G401 (cell line): ENCODE results near the gene OCRL. TPM values are rescaled to one million over a fixed set of nuclear protein-coding genes. Genes with fewer than 3 reads are reported as not detected.

Source experiments
- DNase-seq: peaks from one replicate; pipeline ENCODE4 v3.0.0-alpha.2; 2015; ENCODE audit warnings: low spot score
- in situ Hi-C: cut with HindIII; loops from 2 replicates; pipeline ENCODE4 v1.10.0; 2016; ENCODE audit warnings: low sequenced_read_pairs, mixed read lengths
- total RNA-seq: library from RNA; depleted of rRNA; stranded (reverse); fragments of >200 nt; shearing (Covaris generic); gene quantifications from 2 replicates; pipeline ENCODE4 v1.2.3, GENCODE V29; 2014; rRNA removed

Gene OCRL
- 24.2 and 35.0 TPM in 2 replicates for total RNA-seq

DNA sequence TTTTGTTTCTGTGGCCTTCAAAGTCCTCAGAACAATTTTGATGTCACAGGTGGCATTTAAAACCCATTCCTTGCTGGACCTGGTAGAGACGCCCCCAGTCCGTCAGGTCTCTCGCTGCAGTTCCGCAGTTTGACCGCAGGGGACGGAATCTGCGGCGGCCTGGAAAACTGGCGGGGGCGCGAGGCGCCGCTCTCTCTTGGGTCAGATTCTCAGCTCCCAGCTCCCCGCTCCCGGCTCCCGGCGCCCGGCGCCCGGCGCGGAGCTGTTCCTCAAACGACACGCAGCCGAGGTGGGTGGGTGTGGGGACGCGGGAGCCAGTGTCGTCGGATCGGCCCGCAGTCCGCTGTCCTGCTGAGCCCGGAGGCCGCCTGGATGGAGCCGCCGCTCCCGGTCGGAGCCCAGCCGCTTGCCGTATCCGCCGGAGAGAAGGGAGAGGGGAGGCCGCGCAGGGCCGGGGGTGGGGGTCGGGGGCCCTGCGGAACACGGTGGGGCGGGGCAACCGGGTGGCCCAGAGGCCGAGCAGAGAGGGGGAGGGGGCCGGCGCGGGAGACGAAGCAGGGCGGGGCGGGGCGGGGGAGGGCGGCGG is at the start of gene OCRL:
TSS of gene OCRL (plus strand) at position 192 of the 586 bp plus-strand sequence. CDS start at position 373, 181 bp downstream.
- DNase-seq, result peak; percentile 70
- in situ Hi-C loops, result no loop called here

DNA sequence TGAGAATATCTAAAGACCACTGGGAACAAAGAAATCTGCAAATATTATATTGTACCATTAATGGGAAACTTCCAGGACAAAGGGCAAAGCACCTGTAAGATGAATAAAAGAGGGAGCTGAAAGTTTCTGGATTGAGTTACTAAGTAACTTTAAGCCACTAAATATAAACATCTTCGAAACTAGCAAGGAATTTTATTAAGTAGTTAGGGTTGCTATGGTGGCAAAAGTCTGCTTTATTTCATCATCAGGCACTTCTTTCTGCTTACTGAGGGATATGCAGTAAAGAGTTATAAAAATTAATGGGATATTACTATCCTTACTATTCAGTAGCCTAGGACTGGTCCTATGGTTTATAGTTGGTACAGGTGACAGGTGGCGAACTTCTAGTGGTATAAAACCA is 49.7 kb upstream of the OCRL start:
- in situ Hi-C loops, result no loop called here

DNA sequence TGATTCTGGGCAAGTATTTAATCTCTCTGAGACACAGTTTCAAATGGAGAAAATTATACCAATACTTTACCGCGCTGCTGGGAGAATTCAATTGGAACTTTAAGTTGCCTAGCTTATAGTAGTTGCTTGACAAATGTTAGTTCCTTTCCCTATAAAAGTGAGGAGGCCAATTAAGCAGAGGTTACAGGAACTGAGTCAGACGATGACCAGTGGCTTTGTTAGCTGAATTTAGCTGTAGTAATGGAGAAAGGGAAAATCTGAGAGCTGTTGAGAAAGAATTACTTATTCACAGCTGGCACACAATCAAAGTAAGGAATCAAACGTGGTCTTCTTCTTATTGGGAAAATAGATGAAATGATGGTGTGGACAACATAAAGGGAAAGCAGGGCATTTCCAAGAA is 46.4 kb upstream of the OCRL start:
- no peak for DNase-seq
- in situ Hi-C loops, result no loop called here

More for the DNA sequence above, 49.7 kb upstream of the OCRL start:
- DNase-seq, result no peak

DNA sequence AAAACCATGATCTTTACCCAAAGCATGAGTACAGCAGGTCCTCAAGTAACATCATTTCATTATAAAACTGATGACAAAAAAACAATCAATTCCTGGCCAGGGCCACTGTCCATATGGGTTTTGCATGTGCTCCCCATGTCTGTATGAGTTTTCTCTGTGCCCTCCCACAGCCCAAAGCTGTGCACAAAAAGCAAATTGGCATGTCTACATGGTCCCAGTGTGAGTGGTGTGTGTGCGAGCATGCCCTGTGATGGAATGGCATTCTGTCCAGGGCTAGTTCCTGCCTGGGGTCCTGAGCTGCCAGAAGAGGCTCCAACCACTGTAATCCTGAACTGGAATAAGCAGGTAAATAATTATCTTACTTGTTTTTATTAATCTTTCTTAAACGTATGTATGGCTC is 45.2 kb upstream of the OCRL start:
- no peak for DNase-seq
- in situ Hi-C loops, result no loop called here

DNA sequence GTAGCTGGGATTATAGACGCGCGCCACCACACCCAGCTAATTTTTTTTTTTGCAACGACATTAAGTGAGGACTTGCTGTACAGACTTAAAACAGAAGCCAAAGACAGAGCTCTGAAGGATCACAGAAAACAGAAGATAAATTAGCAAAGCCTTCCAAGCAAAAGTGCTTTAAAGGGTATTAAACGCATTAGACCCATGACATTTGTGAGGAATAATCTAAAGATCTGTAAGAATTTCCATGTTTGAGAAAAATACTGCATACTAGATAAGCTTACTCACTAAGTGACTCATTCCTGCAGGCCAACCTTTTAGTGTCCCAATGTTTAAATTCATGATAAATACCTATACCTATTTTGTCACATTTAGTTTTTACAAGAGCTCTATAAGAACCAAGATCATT is 44.2 kb upstream of the OCRL start:
- no peak for DNase-seq
- in situ Hi-C loops, result no loop called here

DNA sequence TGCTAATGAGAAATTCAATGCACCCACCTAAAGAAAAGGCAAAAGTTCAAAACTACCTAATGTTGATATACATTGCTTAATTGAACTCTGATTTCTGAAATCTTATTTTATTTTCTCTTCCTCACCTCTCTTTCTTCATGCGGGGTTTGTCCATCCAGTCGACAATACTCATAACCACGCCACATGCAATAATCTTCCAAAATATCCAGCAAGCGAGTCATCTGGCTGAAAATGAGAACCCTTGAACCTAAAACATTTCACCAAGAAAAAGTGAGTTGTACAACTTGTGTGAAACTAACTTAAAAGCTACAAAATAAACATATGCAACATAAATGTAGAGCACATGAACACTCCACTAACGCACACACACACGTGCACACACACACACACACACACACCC is 43.4 kb upstream of the OCRL start:
- DNase-seq, result no peak
- in situ Hi-C loops, result no loop called here

DNA sequence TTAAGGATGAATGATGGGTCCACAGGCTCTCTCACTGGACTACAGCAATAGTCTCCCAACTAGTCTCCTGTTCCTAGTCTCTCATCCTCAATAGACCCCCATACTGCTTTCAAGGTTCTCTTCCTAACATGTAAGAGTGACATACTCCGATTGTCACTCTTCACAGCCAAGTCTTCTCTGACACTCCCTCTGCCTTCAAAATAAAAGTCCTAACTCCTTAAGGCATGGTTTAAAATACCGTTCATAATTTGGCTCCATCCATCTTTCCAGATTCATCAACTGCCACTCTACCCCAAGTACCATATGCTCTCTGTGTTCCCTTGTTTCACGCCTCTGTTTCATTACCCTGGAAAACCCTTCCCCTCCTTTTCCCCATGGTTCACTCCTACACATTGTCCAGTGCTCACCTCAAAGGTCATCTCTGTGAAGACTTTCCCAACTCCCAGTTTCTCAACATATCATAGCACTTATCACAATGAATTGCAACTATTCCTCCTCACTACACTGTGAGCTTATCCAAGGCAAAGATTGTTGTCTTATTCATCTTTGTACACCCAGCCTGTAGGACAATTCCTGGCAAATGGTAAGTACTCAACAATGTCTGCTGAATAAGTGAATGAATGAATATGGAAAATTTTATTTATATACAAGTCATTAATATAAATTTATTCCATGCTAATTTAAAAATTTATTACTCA is 42.8 kb upstream of the OCRL start:
- in situ Hi-C loops, result no loop called here
- DNase-seq, result no peak

DNA sequence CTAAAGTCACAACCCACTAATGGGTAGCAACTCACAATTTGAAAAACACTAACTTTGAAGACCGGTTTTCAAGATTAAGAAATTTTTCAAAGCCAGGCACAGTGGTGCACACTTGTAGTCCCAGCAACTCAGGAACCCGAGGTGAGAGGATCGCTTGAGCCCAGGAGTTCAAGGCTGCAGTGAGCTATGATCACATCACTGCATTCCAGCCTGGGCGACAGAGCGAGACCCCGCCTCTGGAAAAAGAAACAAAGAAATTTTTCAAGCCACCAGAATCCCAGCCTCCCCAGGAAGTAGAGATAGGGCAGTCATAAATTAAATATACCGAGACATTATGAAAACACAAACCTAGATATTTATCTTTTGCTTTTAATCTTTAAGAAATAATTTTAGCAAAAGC is 29.7 kb upstream of the OCRL start:
- no peak for DNase-seq
- in situ Hi-C loops, result no loop called here

DNA sequence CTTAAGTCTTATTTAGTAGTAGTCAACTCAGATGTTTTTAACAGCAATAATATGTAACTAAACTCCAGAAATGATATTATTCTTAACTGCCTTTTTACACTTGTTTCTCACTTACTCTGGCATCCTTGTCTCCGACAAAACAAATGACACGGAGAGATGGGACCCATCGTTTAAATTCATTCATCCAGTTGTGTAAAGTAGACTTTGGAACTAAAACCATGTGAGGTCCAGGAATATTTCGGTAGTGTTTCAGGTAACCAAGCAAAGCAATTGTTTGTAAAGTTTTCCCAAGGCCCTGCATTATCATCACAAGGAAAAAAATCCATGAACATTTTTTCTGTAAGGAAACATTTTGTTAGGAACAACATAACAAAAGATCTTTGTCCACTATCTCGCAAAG is 28.4 kb upstream of the OCRL start:
- no peak for DNase-seq
- in situ Hi-C loops, result no loop called here

DNA sequence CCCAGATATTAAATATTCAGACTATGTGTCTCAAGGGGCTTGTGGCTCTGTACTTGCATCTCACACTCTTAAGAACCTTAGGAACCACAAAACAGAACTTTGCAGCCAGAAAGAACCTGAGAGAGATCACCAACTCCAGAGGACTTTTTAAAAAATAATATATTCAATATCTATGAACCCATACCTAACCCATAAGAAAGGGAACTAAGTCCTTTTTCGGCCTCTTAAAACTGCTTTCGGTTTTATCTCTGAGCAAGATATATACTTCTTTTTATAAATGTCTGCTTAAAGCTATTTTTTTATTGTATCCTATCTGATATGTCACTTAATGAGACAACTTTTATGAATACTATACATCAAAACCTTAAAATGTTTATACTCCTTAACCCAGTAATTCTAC is 27.6 kb upstream of the OCRL start:
- no peak for DNase-seq
- in situ Hi-C loops, result no loop called here

DNA sequence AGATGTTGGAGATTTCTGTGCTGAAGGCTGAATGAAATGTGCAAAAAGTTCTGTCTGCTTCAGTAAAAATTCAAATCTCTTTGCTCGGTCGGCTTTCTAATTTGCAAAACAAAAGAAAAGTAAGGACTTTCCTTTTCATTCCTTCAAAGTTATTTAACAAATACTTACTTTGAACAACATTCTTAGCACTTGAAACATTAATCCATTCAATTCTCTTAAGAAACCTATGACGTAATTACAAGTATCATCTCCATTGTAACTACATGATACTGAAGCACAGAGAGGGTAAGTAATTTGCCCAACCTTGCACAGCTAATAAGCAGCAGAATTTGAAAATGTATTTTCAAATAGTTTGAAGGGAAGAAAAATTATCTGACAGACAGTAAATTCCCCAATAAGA is 23.7 kb upstream of the OCRL start:
- DNase-seq, result no peak
- in situ Hi-C loops, result no loop called here

DNA sequence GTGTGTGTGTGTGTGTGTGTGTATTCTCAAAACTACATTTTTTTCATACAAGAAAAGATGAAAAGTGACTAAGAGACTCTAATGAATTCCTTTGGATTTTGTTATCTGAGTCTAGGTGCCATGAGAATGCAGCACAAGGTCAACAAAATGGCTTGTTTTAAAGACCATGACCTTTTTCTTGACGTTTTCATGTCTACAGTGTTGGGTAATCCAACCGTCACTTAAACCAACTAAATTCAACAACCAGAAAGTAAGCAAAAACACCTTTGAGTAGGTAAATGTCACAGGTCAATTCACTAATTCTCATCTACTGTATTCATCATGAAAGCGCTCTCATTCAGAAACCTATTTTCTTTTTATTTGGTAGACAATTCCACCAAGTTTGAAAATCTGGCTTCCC is 19.9 kb upstream of the OCRL start:
- in situ Hi-C loops, result no loop called here

DNA sequence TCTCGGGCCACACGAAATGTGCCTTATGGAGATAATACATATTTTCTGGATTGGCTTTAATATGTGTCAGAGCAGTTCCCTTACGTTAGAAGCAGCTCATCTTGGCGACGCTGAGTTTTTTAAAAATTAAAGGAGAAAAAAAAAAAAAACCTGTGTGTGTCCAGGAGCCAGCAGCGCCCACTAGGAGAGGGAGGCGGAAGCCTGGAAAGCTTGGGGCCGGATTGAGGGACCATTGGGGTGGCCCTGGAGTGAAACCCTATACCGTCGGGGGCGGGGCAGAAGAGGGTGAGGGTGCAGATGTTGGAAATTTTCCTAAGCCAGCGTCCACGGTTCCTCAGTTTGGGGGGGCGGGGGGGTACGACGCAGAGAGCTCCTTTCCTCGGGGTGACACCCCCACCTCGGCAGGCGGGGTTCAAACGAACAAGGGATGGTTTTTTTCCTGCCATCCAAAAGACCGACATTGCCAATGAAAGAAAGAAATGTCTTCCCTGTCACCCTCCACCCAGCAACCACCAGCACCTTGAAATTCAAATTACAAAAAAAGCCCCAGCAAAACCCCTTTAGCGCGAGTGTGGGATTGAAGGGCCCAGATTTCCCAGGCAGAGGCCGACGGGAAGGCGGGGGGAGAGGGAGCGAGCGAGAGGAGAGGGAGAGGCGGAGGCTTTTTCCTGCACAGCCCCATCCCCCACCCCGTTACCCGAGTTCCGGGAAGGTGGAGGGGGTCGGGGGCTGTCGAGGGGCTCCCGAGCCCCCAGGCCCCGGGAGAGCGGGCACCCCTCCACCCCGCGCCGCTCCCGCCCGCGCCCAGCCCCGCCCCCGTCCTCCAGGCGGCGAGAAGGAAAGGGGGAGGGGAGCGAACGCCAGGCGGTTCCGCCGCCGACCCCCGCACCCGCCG is 17.6 kb upstream of the OCRL start:
- in situ Hi-C loops, result no loop called here
- peak; percentile 59 for DNase-seq

More for the DNA sequence above, 19.9 kb upstream of the OCRL start:
- no peak for DNase-seq

DNA sequence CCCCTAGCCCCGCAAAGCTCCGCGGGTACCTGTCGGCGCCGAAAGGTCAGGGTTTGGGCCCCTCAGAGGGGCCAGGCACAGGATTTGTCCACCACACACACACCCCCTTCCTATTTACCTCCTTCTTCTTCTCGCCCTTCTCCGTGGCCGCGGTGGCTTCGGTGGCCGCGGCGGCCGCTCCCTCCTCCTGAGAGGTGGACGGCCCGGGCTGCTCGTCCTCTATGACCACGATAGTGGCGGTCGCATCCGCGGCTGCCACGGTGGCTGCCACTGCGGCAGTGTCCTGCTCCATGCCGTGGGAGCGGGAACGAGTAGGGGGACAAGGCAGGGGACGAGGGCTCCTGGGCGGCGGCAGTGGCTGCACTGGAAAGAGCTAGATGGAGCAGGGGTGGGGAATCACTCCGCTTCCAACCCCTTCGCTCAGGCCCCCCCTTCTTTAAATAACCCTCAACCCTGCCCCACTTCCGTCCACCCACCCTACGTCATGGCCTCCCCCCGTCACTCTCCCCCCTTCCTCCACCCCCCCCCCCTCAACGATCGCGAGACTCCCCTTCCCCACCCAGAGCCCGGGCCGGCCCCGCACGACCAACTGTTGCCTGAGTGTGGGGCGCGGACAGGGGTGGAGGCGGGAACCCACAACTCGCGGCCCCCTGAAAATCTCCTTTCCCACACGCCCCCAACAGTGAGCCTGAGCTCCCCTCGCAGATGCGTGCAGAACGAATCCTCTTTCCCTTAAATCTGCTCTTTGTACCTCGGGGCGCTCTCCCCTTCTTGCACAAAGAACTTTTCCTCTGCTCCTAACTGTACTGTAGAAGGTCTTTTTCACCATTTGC is 16.8 kb upstream of the OCRL start, which contains the start of gene SMARCA1:
TSS of gene SMARCA1 (minus strand) at position 412 of the 833 bp plus-strand sequence. CDS start at position 292, 120 bp downstream.
- in situ Hi-C loops, result no loop called here
- DNase-seq, result peak; percentile 52

DNA sequence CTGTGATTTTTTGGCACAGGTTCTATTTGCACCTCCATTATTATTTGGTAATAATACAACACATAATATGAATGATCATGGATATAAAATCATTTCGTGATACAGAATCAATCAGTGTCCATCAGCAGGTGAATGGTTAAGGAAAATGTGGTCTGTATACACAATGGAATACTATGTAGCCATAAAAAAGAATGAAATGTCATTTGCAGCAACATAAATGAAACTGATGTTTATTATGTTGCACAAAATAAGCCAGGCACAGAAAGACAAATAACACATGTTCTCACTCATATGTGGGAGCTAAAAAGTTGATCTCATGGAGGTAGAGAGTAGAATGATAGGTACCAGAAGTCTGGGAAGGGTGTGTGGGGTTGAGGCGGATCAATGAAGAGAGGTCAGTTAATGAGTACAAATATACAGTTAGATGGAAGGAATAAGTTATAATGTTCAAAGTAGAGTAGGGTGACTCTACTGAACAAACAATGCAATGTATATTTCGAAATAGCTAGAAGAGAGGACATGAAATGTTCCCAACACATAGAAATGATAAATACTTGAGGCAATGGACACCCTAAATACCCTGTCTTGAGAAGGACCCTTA is 15.7 kb upstream of the OCRL start:
- no peak for DNase-seq
- in situ Hi-C loops, result no loop called here

DNA sequence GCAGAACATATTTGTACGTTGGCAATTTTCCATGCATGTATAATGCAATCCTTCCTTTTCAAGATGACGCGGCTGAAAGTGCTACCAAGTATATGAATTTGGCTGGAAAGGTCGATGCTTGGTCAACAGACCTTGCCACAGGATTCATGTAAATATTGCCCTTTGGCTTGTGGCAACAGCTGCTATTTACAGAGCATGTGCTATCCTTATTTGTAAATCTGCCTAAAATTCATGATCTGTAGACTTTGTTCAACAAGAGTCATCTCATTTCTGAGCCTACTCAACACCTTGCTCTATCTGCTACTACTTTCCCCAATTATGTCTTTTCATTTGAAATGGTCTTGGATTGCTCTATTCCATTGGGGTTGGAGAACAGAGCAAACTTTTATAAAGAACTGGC is 14.9 kb upstream of the OCRL start:
- no peak for DNase-seq
- in situ Hi-C loops, result no loop called here

DNA sequence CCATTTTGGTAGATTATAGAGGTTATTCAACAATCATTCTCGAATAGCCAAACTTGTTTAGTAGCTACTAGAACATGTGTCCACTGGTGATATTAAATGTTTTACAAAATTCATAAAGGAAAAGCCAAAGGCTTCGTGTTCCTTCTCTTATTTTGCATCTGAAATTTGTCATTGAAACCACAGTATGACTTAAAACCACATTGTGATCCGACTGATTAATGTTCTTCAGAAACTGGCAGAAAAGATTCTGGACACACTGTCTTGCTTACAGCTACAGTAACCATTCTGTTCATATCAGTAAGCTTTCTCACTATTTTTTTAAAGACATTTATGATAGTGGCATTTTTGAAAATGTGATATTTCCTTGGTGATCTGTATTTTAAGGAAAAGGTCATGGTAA is 14.2 kb upstream of the OCRL start:
- DNase-seq, result no peak
- in situ Hi-C loops, result no loop called here

DNA sequence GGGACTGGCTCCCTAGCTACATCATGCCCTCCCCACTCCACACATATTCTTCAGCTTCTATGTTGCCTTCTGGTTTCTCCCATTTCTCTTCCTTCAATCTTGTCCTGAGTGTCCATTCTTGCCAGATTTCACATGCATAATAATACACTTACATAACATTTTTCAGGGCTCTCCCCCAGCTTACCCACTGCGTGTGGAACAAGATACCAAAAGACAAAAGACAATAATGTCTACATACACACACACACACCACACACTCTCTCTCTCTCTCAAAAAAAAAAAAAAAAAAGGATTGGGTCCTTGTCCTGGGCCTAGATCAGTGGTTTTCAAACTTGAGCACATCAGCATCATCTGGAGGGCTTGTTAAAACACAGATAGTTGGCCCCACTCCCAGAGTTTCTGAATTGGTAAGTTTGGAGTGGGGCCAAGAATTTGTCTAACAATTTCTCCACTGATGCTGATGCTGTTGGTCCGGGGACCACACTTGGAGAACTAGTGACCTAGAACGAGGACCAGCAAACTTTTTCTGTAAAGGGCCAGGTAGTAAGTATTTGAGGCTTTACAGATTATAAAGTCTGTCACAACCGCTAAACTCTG is 10.3 kb upstream of the OCRL start:
- in situ Hi-C loops, result no loop called here
- DNase-seq, result no peak
